SKM-1 treated with dmso at 0.1 percent for 144 hours (cell line): ENCODE data around the gene PPP1R36.
"Not testable (repeated sequence)": the region's sequence is repeated elsewhere in the genome, so short reads cannot be mapped to it uniquely, and the experiment has no call there.

ENCODE experiments used
- DNase-seq: peaks from one replicate; lab custom pipeline; 2025; ENCODE audit not compliant: unreplicated experiment; lab: John Stamatoyannopoulos, UW

PPP1R36 gene

DNA sequence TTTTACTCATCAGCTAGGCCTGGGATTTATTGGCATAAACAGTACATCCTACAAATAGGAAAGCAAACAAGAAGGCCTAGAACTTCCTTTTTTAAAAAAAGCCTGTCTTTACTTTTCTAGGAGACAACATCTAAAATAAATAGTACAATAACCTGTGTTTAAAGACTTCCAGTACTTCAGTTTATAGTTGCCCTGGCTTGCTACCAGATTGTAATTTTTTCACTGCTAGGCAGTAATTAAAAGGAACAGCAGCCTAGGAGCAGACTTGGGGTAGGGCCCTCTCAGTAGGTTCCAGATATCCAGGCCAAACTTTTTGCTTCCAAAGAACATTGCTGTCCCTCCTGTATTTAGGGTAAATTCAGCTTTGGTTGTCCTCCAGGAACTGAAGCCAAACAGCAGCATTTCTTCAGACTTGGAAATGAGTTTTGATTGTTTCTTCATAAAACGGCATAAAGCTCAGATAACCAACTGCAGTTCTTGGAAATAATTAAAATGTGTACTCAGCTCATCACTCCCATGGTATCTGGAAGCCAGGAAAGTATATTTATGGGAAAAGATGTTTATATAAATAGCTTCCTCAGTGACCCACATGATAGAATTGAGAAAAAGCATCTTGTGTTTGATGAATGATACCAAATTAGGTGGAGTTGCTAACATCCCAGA is 61.7 kb downstream of the PPP1R36 start:
- DNase-seq: no peak

GRCh38 chr14:64612021-64612380 is 62.2 kb downstream of the PPP1R36 start:
- DNase-seq: no peak

DNA sequence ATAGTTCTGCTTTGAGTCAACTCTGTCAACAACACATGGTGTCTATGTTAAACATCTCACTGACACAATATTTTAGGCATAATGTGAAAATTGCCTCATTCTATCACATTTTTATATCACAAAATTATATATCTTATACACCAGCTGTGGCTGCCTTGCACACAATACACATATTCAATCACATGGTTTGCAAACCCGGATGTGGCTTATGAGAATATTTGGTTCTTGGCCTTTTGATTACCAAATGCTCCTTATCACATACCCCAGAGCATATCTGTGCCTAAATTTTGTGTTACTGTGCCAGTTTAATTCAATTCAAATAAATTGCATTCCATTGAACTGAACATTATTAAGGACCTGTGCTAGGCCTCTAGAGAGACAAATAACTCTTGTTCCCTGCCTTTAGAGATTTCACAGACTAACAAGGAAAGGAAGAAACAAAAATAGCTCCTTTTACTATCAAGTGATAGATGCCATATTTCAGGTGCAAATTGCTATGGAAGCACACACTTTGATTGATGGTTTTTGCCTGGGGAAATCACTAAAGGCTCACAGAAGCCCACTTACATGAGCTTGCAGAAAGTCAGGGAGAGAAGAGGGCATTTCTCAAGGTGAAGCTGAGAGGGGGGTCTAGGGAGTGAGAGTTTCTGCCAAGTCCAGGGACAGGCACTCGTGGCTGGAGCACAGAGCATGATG is 63.4 kb downstream of the PPP1R36 start:
- DNase-seq: no peak

GRCh38 chr14:64614166-64614565 is 64.4 kb downstream of the PPP1R36 start:
- no peak for DNase-seq

DNA sequence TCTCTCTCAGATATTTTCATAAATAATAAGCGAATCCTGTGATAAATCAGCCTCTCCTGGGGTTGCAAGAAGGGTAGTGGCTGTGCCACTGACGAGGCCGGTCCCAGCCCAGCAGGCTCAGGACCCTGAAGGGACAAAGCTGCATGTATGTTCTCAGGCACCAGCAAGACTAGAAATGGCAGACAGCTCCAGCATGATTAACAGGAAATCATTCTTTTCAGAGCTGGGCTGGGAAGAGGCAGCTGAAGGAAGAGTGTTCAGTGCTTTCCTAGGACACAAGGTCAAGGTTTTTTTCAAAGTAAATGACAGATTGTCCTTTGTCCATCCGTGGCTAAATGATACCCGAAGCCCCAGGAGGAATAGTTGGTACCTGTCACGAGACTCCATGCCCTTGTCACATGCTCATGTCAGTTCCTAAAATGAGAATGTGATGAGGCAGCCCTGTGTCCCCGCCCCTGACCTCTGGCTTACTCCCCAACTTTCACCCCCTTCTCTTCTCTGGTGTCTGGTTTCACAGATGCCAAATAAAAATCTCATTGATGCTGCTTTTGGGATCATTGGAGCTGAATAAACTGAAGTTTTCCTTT is 65.1 kb downstream of the PPP1R36 start:
- DNase-seq: no peak

DNA sequence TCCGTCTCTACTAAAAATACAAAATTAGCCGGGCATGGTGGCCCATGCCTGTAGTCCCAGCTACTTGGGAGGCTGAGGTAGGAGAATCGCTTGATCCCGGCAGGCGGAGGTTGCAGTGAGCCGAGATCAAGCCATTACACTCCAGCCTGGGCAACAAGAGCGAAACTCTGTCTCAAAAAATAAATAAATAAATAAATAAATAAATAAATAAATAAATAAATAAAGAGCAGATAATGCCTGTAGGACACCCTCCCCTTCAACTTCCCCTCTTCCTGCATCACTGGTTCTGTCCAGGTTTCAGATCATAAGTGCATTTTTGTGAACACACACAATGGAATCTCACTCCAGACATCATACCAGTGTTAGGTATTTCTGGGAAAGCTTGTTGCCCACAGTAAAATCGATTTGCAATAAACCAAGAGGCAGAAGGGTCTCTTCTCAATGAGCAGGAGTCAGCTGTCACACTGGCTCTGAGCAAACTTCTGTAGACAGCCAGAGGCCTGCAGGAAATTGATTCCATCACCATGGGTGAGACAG is 68.2 kb downstream of the PPP1R36 start:
- not testable (repeated sequence) for DNase-seq

GRCh38 chr14:64620910-64621309 is 71.1 kb downstream of the PPP1R36 start:
- no peak for DNase-seq

GRCh38 chr14:64623554-64624165 is 73.9 kb downstream of the PPP1R36 start:
- DNase-seq: no peak

DNA sequence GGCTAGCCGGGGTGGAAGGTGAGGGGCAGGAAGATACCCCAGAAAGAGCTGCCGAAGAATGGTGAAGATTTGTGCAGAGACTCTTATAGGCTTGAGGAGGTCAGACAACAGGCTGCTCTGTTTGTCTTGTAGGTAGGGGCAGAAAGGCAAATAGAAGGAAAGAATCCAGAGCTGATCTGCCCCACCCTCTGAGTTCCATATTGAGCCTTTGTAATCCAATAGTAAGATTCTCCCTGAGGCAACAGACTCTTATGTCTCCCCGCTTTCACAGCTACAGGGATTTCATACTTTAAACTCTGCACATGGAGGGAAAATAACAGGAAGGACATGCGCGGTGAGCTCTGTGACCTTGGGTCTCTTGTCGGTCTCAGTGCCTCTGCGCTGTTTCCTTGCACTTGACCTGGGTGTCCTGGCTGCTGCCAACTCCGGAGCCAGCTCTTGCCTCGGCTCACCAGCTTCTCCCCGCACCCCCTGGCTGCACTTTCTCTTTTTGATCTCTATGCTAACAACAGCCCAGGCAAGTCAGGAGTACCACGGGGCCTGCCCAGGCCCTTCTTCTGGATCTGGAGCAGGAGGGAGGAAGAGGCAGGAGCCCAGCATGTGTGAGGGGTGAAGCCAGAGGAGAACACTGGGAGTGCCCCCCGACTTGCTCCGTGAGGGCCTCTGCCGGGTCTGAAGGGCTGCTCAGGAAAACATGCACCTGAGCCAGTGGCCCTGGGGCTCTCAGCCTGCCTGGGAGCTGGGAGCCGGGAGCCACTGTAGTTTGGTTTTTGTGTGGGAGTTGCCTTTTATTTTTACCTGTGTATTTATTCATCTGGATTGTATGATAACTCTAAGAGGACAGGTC is 75.8 kb downstream of the PPP1R36 start:
- no peak for DNase-seq

- no peak for DNase-seq
Observed at GRCh38 chr14:64628940-64629408, 79.2 kb downstream of the PPP1R36 start.

DNA sequence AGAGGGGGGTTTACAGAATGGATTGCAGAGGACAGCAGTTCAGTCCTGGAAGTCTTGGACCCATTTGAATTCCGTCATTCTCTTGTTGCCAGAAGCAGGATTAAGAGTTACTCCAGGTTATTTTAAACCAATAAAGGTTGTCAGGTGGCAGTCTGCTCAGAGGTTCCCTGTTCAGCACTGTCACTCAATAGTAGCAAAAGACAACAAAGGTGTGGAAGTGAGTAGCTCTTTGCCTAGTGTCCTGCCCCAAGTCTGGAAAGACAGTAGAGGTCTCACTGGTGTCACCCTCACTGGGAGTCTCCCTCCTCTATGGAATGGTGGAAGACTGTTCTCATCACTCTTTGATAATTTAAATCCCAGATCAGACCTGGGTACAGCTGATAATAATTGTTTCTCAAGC is 81.0 kb downstream of the PPP1R36 start:
- DNase-seq: no peak

DNA sequence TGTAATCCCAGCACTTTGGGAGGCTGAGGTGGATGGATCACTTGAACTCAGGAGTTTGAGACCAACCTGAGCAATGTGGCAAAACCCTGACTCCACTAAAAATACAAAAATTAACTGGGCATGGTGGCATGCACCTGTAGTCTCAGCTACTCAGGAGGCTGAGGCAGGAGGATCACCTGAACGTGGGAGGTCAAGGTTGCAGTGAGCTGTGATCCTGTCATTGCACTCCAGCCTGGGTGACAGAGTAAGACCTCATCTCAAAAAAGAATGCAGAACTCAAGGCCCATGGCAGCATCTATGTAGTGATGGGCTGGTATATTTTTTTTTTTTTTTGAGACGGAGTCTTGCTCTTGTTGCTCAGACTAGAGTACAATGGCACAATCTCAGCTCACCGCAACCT is 81.5 kb downstream of the PPP1R36 start:
- not testable (repeated sequence) for DNase-seq

GRCh38 chr14:64632056-64632455 is 82.3 kb downstream of the PPP1R36 start:
- DNase-seq: no peak

GRCh38 chr14:64634558-64634957 is 84.8 kb downstream of the PPP1R36 start:
- DNase-seq: no peak

GRCh38 chr14:64636208-64636979 is 86.6 kb downstream of the PPP1R36 start:
- DNase-seq: peak; percentile 36

DNA sequence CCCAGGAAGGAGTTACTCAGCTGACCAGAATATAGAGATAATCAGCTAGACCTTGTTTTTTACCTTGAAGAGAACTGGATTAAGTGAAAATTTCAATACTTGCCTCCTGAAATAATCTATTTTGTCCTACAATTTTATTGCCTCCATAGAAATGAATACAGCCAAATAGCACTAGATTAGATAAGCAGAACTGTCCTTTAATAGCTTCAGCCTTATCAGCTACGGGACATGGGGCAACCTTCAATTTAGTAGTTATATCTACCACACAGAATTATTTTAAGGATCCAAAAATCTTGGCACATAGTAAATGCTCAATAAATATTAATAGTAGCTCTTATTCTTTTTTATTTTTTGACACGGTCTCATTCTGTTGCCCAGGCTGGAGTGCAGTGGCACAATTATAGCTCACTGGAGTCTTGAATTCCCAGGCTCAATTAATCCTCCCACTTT is 87.2 kb downstream of the PPP1R36 start:
- no peak for DNase-seq

DNA sequence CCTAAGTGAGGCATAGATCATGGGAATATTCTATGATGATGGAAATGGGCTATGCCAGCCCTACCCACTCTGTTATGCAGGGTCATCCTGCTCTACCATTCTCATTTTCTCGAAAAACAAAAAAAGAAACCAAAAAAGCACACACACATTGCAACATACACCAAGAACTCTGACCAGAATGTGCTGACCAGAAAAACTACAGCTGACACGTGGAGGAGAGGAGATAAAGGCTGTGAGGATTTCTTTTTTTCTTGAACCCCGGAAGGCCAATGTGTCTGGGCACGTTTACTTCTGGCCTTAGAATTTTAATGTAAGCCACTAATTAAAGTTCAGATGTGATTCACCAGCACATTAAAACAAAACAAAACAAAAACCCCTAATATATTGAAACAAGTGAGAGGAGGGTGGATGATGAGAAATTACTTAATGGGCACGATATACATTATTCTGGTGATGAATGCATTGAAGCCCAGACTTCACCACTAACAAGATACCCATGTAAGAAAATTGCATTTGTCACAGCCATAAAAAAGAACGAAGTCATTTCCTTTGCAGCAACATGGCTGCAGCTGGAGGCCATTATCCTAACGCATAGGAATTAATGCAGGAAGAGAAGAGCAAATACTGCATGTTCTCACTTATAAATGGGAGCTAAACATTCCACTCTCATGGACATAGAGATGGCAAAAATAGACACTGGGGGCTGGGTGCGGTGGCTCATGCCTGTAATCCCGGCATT is 88.1 kb downstream of the PPP1R36 start:
- DNase-seq: no peak

DNA sequence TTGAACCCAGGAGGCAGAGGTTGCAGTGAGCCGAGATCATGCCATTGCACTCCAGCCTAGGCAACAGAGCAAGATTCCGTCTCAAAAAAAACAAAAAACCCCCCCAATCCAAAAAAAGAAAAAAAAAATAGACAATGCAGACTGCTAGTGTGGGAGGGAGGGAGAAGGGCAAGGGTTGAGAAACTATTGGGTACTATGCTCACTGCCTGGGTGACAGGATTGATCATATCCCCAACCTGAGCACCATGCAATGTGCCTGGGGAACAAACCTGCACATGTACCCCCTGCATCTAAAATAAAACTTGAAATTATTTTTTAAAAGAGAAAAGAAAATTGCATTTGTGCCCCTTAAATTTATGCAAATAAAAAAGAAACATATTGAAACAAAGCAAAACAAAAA is 88.9 kb downstream of the PPP1R36 start:
- no peak for DNase-seq
